HepG2 (cell line): ENCODE data around the gene RTBDN. TPM values are rescaled to one million over a fixed set of nuclear protein-coding genes. Genes with fewer than 3 reads are reported as not detected.

Source experiments
- ATAC-seq: fragments of 200-7000 bp; cut with Tn5 transposase; 3 replicates; pipeline ENCODE4 v1.9.1; 2020; ENCODE audit warnings: mild to moderate bottlenecking, moderate library complexity
- BruUV-seq: library from RNA; stranded (reverse); fragments of 400-500 nt; replicated peaks from 2 replicates; lab custom pipeline; 2021; lab: Mats Ljungman, UMichigan
- CTCF ChIA-PET: fragments of 300-600 bp; formaldehyde crosslinking; extraction: SDS; loops from one replicate; lab custom pipeline; 2021; ENCODE audit warnings: low total read pairs, inconsistent platforms, low intra/inter-chr PET ratio; lab: Yijun Ruan, JAX
- POLR2A ChIA-PET: fragments of 350-600 bp; sonication (Branson Sonifier 250); formaldehyde crosslinking; loops from one replicate; lab custom pipeline; 2020; ENCODE audit warnings: antibody characterized with exemption, inconsistent platforms; lab: Yijun Ruan, JAX
- DNase-seq: peaks from one replicate; pipeline ENCODE4 v3.0.0-alpha.2; 2015; ENCODE audit warnings: low spot score
- FAIRE-seq: peaks from 3 replicates; lab custom pipeline; 2011; peaks lifted over from hg19 to GRCh38; lab: Jason Lieb, UNC
- H2AFZ ChIP-seq: one replicate; pipeline ENCODE4 v1.6.1; 2011; ENCODE audit warnings: low read length, inconsistent platforms
- H3K27ac ChIP-seq: fragments of 300-600 bp; 3 replicates; pipeline ENCODE4 v1.8.0; 2011; ENCODE audit warnings: mixed run types, mild to moderate bottlenecking, mixed read lengths, low read length, inconsistent platforms; ENCODE audit not compliant: insufficient read depth; ENCODE audit errors: extremely low read length
- H3K27me3 ChIP-seq, 2 experiments: fragments of 200-600 bp in 1 of 2; 2 replicates in 1 of 2; 3 replicates in 1 of 2; pipeline versions ENCODE4 v1.6.0 to v1.8.0; 2011; ENCODE audit warnings: low read length in 2 of 2, mild to moderate bottlenecking in 2 of 2, moderate library complexity in 2 of 2, inconsistent platforms in 1 of 2; ENCODE audit not compliant: insufficient read depth in 2 of 2, control insufficient read depth in 1 of 2
- H3K36me3 ChIP-seq, 2 experiments: fragments of 200-600 bp in 1 of 2; replicated peaks in 1 of 2; 2 replicates in 1 of 2; 3 replicates in 1 of 2; pipeline versions ENCODE4 v1.5.1 to v1.8.0; 2011; ENCODE audit warnings: low read length in 2 of 2, inconsistent platforms in 1 of 2; ENCODE audit not compliant: insufficient read depth in 2 of 2, control insufficient read depth in 1 of 2
- H3K4me1 ChIP-seq: 2 replicates; pipeline ENCODE4 v1.5.1; 2012; ENCODE audit warnings: low read length, inconsistent platforms; ENCODE audit not compliant: insufficient read depth
- H3K4me2 ChIP-seq: 2 replicates; pipeline ENCODE4 v1.6.0; 2011; ENCODE audit warnings: low read depth, low read length, inconsistent platforms
- H3K4me3 ChIP-seq, 3 experiments: fragments of 200-600 bp in 1 of 3; sonication (generic), shearing (Covaris generic) in 1 of 3; replicated peaks in 1 of 3; 2 replicates each; pipeline ENCODE4 v1.5.1; 2011 to 2016; ENCODE audit warnings: low read length in 3 of 3, inconsistent platforms in 2 of 3, low read depth in 2 of 3, mild to moderate bottlenecking in 2 of 3, control low read depth in 1 of 3, mixed read lengths in 1 of 3; ENCODE audit not compliant: insufficient read depth in 1 of 3
- H3K79me2 ChIP-seq: one replicate; pipeline ENCODE4 v1.6.1; 2011; ENCODE audit warnings: low read length, inconsistent platforms; ENCODE audit not compliant: insufficient read depth
- H3K9ac ChIP-seq: 2 replicates; pipeline ENCODE4 v1.6.0; 2011; ENCODE audit warnings: mild to moderate bottlenecking, low read depth, low read length, inconsistent platforms; ENCODE audit not compliant: insufficient read depth
- H3K9me3 ChIP-seq: 2 replicates; pipeline ENCODE4 v1.5.1; 2012; ENCODE audit warnings: mild to moderate bottlenecking, low read length
- H4K20me1 ChIP-seq: 2 replicates; pipeline ENCODE4 v1.6.0; 2011; ENCODE audit warnings: inconsistent platforms, mild to moderate bottlenecking, low read length, moderate library complexity; ENCODE audit not compliant: insufficient read depth
- CBX1 ChIP-seq: IDR thresholded peaks from one replicate; pipeline ENCODE4 v1.6.1; 2016; ENCODE audit warnings: antibody characterized with exemption, low read depth
- CCAR2 ChIP-seq: fragments of 200-400 bp; formaldehyde crosslinking; optimal IDR thresholded peaks from 2 replicates; pipeline ENCODE3; 2018; ENCODE audit warnings: low read depth, mild to moderate bottlenecking, low read length, moderate library complexity
- POLR2AphosphoS5 ChIP-seq: IDR thresholded peaks from 2 replicates; pipeline ENCODE4 v1.6.1; 2012; ENCODE audit warnings: low read depth, low read length
- PTBP1 ChIP-seq: fragments of 200-400 bp; formaldehyde crosslinking; IDR thresholded peaks from 2 replicates; pipeline ENCODE4 v1.6.1; 2018; ENCODE audit warnings: low read length, low read depth; ENCODE audit not compliant: poor library complexity, severe bottlenecking
- STAT5B ChIP-seq: sonication (generic); formaldehyde crosslinking; IDR thresholded peaks from 2 replicates; pipeline ENCODE4 v1.4.0; 2020; ENCODE audit warnings: missing genetic modification reagents
- TAF1 ChIP-seq: sonication (generic); formaldehyde crosslinking; IDR thresholded peaks from 2 replicates; pipeline ENCODE4 v1.4.0; 2020; ENCODE audit warnings: missing genetic modification reagents
- TFDP2 ChIP-seq: sonication (generic); formaldehyde crosslinking; IDR thresholded peaks from 2 replicates; pipeline ENCODE4 v1.4.0; 2020; ENCODE audit warnings: missing genetic modification reagents
- TMF1 ChIP-seq: sonication (generic); formaldehyde crosslinking; IDR thresholded peaks from 2 replicates; pipeline ENCODE4 v1.8.1; 2022; ENCODE audit warnings: low read depth, missing genetic modification reagents
- ZFX ChIP-seq: sonication (generic); formaldehyde crosslinking; IDR thresholded peaks from 2 replicates; pipeline ENCODE4 v1.4.0; 2020; ENCODE audit warnings: mild to moderate bottlenecking, low read depth, missing genetic modification reagents, moderate library complexity
- ZNF260 ChIP-seq: sonication (generic); formaldehyde crosslinking; IDR thresholded peaks from 2 replicates; pipeline ENCODE4 v1.4.0; 2020; ENCODE audit warnings: missing genetic modification reagents, low read depth, mild to moderate bottlenecking, borderline replicate concordance
- ZNF382 ChIP-seq: sonication (generic); formaldehyde crosslinking; IDR thresholded peaks from 2 replicates; pipeline ENCODE4 v1.5.0; 2020; ENCODE audit warnings: missing genetic modification reagents, mild to moderate bottlenecking, borderline replicate concordance
- ZNF513 ChIP-seq: sonication (generic); formaldehyde crosslinking; conservative IDR thresholded peaks from 2 replicates; pipeline ENCODE4 v1.5.0; 2020; ENCODE audit warnings: missing genetic modification reagents
- ZNF546 ChIP-seq: sonication (generic); formaldehyde crosslinking; conservative IDR thresholded peaks from 2 replicates; pipeline ENCODE4 v1.8.1; 2023; ENCODE audit warnings: mild to moderate bottlenecking, missing genetic modification reagents
- ZNF644 ChIP-seq: IDR thresholded peaks from 2 replicates; pipeline ENCODE4 v1.6.1; 2016; ENCODE audit warnings: low read depth
- WGBS: methylation state at CpG from one replicate; pipeline ENCODE4 v1.1.6; 2017; ENCODE audit warnings: low lambda C conversion rate; 5-methylcytosine and 5-hydroxymethylcytosine counted together
- in situ Hi-C: cut with HindIII; loops from 2 replicates; pipeline ENCODE4 v1.10.0; 2017; ENCODE audit warnings: low pct_unique_long_range_greater_than_20kb; ENCODE audit not compliant: extremely low pct_ligation_motif_present
- intact Hi-C: fragments of 100-400 bp; cut with micrococcal nuclease; formaldehyde crosslinking; loops from one replicate; pipeline ENCODE4 v1.10.0; 2022; ENCODE audit not compliant: unreplicated experiment
- polyA plus RNA-seq, 8 experiments: library from polyadenylated mRNA; depleted of rRNA in 3 of 8; stranded (reverse) in 7 of 8; unstranded in 1 of 8; fragments of >200 nt; fragmentation: Illumina TruSeq in 4 of 8; extraction: Trizol in 4 of 8; gene quantifications; 2 replicates each; pipeline versions ENCODE4 v1.2.1 to v1.2.3, GENCODE V29; 2011 to 2016; ENCODE audit warnings: low read depth in 4 of 8, missing spikeins in 1 of 8, mixed read lengths in 1 of 8; ENCODE audit not compliant: insufficient read depth in 1 of 8
- total RNA-seq, 5 experiments: library from RNA; depleted of rRNA; stranded (reverse); fragments of >200 nt; fragmentation: Illumina TruSeq; extraction: Trizol; gene quantifications; 2 replicates each; pipeline ENCODE4 v1.2.3, GENCODE V29; 2016; ENCODE audit warnings: low read depth in 1 of 5

The RTBDN gene
- total and polyA plus RNA-seq, 2 of the 13 experiments (the other 11 are each of a cell fraction or from before 2014, with no cell fraction given): 0.27 to 0.48 TPM

- in situ Hi-C loops (no loop called here), intact Hi-C loops (no loop called here)
- no TSS peak for BruUV-seq
- H3K79me2 ChIP-seq: no peaks in the 10 kb centered on the region
- no peaks in the 10 kb centered on the region for H3K36me3 ChIP-seq
- H3K4me2 ChIP-seq: no peak overlapping the region
- no peak overlapping the region for H2AFZ ChIP-seq
- TF ChIP-seq POLR2AphosphoS5: no peak
- no peak for TF ChIP-seq CBX1
- TF ChIP-seq ZNF644 (CRISPR knock-in tag): no peak
- no peak for TF ChIP-seq ZFX (CRISPR knock-in tag)
- TF ChIP-seq ZNF382: no peak
- no peak for TF ChIP-seq PTBP1
- TF ChIP-seq CCAR2: no peak
- TF ChIP-seq ZNF546 (CRISPR knock-in tag): no peak
- no peak for TF ChIP-seq TAF1 (CRISPR knock-in tag)
- TF ChIP-seq STAT5B (CRISPR knock-in tag): no peak
- no peak for TF ChIP-seq TFDP2 (CRISPR knock-in tag)
- no peak for TF ChIP-seq ZNF513
- no peak for TF ChIP-seq TMF1 (CRISPR knock-in tag)
- no peak for TF ChIP-seq ZNF260 (CRISPR knock-in tag)
- 58% methylated on average over 7 of the region's 7 CpGs for WGBS
- no peak for ATAC-seq
- no peaks in the 10 kb centered on the region for H3K9me3 ChIP-seq
- H4K20me1 ChIP-seq: no peaks in the 10 kb centered on the region
- DNase-seq: no peak
- H3K4me3 ChIP-seq: no peak overlapping the region
- no peak overlapping the region for H3K9ac ChIP-seq
- ChIA-PET POLR2A (no interaction called here), CTCF (no interaction called here)
- peaks cover 7% of the 10 kb centered on the region for H3K4me1 ChIP-seq
- FAIRE-seq: no peak
- H3K27ac ChIP-seq: no peak overlapping the region
- H3K27me3 ChIP-seq: no peaks in the 10 kb centered on the region
These were observed 25.2 kb upstream of the RTBDN start for GRCh38 chr19:12859546-12859945.
